HL-60 (cell line): Measurements from ENCODE around the gene PIK3CG.
"Not testable (repeated sequence)": the region's sequence is repeated elsewhere in the genome, so short reads cannot be mapped to it uniquely, and the experiment has no call there.

ENCODE experiments used
- DNase-seq, 2 experiments: peaks; one replicate each; pipeline ENCODE4 v3.0.0-alpha.2; 2010 to 2020; ENCODE audit warnings: low read depth in 1 of 2, low spot score in 1 of 2
- H3K27ac ChIP-seq: fragments of 250-450 bp; sonication (Bioruptor Pico); replicated peaks from 2 replicates; pipeline ENCODE4 v1.5.1; 2020; ENCODE audit warnings: mild to moderate bottlenecking, moderate library complexity
- H3K27me3 ChIP-seq: fragments of 250-450 bp; sonication (Bioruptor Pico); 2 replicates; pipeline ENCODE4 v1.5.1; 2021; ENCODE audit warnings: mild to moderate bottlenecking, moderate library complexity; ENCODE audit not compliant: insufficient read depth, poor library complexity, severe bottlenecking
- H3K4me3 ChIP-seq: replicated peaks from 2 replicates; pipeline ENCODE4 v1.5.1; 2011; ENCODE audit warnings: mild to moderate bottlenecking, control low read depth, low read length; ENCODE audit not compliant: insufficient read depth
- GABPA ChIP-seq: IDR thresholded peaks from 2 replicates; pipeline ENCODE4 v1.6.1; 2012; ENCODE audit warnings: low read depth
- POLR2AphosphoS5 ChIP-seq: IDR thresholded peaks from 2 replicates; pipeline ENCODE4 v1.6.1; 2012; ENCODE audit warnings: low read depth
- REST ChIP-seq: IDR thresholded peaks from 2 replicates; pipeline ENCODE4 v1.6.1; 2012; ENCODE audit warnings: low read depth; ENCODE audit not compliant: insufficient replicate concordance
- SPI1 ChIP-seq: IDR thresholded peaks from 2 replicates; pipeline ENCODE4 v1.6.1; 2012; ENCODE audit warnings: low read depth, mild to moderate bottlenecking, borderline replicate concordance
- TF ChIP-seq, protein P1 (sequence below): IDR thresholded peaks from one replicate; pipeline ENCODE4 v1.5.1; 2011; ENCODE audit warnings: low read length, control low read depth, inconsistent platforms; ENCODE audit not compliant: insufficient read depth

The PIK3CG gene

GRCh38 chr7:106824458-106824857, 40.6 kb upstream of the PIK3CG start:
- H3K27me3 ChIP-seq, result no peaks in the 10 kb centered on the region
- TF ChIP-seq POLR2AphosphoS5, result no peak
- TF ChIP-seq SPI1, result no peak
- TF ChIP-seq, protein P1, sequence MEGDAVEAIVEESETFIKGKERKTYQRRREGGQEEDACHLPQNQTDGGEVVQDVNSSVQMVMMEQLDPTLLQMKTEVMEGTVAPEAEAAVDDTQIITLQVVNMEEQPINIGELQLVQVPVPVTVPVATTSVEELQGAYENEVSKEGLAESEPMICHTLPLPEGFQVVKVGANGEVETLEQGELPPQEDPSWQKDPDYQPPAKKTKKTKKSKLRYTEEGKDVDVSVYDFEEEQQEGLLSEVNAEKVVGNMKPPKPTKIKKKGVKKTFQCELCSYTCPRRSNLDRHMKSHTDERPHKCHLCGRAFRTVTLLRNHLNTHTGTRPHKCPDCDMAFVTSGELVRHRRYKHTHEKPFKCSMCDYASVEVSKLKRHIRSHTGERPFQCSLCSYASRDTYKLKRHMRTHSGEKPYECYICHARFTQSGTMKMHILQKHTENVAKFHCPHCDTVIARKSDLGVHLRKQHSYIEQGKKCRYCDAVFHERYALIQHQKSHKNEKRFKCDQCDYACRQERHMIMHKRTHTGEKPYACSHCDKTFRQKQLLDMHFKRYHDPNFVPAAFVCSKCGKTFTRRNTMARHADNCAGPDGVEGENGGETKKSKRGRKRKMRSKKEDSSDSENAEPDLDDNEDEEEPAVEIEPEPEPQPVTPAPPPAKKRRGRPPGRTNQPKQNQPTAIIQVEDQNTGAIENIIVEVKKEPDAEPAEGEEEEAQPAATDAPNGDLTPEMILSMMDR, result no peak
- TF ChIP-seq GABPA, result no peak
- TF ChIP-seq REST, result no peak
- H3K4me3 ChIP-seq, result no peak overlapping the region
- DNase-seq, result no peak
- no peak overlapping the region for H3K27ac ChIP-seq

- DNase-seq, result no peak
- Histone ChIP-seq H3K4me3 (no peak overlapping the region), H3K27ac (no peak overlapping the region), H3K27me3 (no peaks in the 10 kb centered on the region)
- TF ChIP-seq, protein P1, result no peak
- no peak for TF ChIP-seq GABPA
- no peak for TF ChIP-seq REST
- TF ChIP-seq SPI1, result no peak
- TF ChIP-seq POLR2AphosphoS5, result no peak
Measured at GRCh38 chr7:106827626-106828025, 37.5 kb upstream of the PIK3CG start.

DNA sequence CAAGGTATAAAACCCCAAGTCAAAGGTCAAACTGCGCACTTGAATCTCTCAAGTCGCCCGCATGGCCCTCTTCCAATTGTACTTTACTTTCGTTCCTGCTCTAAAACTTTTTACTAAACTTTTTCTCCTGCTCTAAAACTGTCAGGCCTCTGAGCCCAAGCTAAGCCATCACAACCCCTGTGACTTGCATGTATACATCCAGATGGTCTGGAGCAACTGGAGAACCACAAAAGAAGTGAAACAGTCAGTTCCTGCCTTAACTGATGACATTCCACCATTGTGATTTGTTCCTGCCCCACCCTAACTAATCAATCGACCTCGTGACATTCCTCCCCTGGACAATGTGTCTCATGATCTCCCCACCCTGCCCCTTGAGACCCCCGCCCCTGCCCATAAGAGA, 35.6 kb upstream of the PIK3CG start:
- Histone ChIP-seq H3K27ac (no peak overlapping the region), H3K27me3 (no peaks in the 10 kb centered on the region), H3K4me3 (no peak overlapping the region)
- TF ChIP-seq POLR2AphosphoS5 (no peak), SPI1 (no peak), REST (no peak), GABPA (no peak)
- TF ChIP-seq, protein P1, result no peak
- no peak for DNase-seq

DNA sequence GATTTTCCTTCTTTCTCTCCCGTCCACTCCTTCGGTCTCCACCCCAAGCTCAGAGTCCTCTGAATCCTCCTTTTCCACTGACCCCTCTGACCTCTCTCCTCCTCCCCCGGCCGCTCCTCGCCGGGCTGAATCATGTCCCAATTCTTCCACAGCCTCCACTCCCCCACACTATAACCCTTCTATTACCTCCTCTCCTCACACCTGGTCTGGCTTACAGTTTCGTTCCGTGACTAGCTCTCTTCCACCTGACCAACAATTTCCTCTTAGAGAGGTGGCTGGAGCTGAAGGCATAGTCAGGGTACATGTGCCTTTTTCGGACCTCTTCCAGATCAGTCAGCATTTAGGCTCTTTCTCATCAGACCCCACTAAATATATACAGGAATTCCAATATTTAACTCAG, 34.2 kb upstream of the PIK3CG start:
- H3K4me3 ChIP-seq, H3K27ac ChIP-seq, H3K27me3 ChIP-seq, DNase-seq: not testable (repeated sequence)
